Measurements from ENCODE around the gene CASZ1. TPM values are rescaled to one million over a fixed set of nuclear protein-coding genes. Genes with fewer than 3 reads are reported as not detected.

CASZ1 gene
- total and polyA plus RNA-seq, 10 of the 15 experiments (the other 5 are each of a cell fraction or from before 2014, with no cell fraction given): 0.52 to 9.8 (median 3.7) TPM

DNA sequence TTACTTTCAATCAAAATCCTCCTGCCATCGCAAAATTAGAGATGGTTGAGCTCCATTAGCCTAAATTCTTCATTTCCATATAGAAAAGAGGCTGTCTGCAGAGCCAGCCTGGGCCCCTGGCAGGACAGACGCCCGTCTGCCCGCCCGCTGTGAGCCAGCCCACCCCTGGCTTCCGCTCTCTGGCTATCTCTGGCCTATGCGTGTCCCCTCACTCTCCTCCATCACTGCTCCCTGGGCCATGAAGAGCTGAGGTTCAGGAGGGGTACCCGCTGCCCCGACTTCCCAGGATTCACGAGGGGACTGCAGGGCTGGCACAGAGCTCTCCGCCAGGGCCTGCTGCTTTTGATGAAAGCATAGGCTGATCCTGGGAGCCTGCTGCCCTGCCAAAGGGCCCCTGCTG is 117.6 kb downstream of the CASZ1 start:
- ATAC-seq (no peak), FAIRE-seq (no peak), DNase-seq (ENCODE audit: low read depth, low spot score) (no peak)
- Histone ChIP-seq H3K79me2 (ENCODE audit: control insufficient read depth, insufficient read depth, low read length) (no peaks in the 10 kb centered on the region), H3K9me3 (replicated peaks; ENCODE audit: control insufficient read depth, insufficient read depth, low read length) (no peaks in the 10 kb centered on the region), H3K4me1 (ENCODE audit: control insufficient read depth, insufficient read depth, low read length) (no peaks in the 10 kb centered on the region), H3K27me3 (replicated peaks in 1 of 2; ENCODE audit: control insufficient read depth in 2 of 2, insufficient read depth in 2 of 2, low read length in 1 of 2) (no peaks in the 10 kb centered on the region), H3K36me3 (ENCODE audit: control insufficient read depth in 2 of 2, insufficient read depth in 2 of 2, low read length in 1 of 2) (no peaks in the 10 kb centered on the region; a peak in 1 of 4 replicates), H4K20me1 (ENCODE audit: control insufficient read depth, insufficient read depth) (peaks cover 2% of the 10 kb centered on the region; the same call in 1 of the 2 replicates), H3K27ac (ENCODE audit: control insufficient read depth, insufficient read depth) (no peak overlapping the region), H3K9ac (ENCODE audit: control insufficient read depth, insufficient read depth, low read length) (no peak overlapping the region), H3K4me3 (no peak overlapping the region), H3K4me2 (ENCODE audit: control insufficient read depth, insufficient read depth) (no peak overlapping the region), H2AFZ (ENCODE audit: control insufficient read depth, low read depth, low read length) (no peak overlapping the region)
- WGBS (ENCODE audit: insufficient coverage, insufficient replicate concordance, low lambda C conversion rate, missing lambda C conversion rate): 89% methylated on average over 11 of the region's 11 CpGs
- intact Hi-C loops (cut with micrococcal nuclease; ENCODE audit: unreplicated experiment): no loop called here
- ChIA-PET CTCF (interaction anchor here (1.1 kb wide), 1 partner anchor 11 kb away, joined by 4 read pairs; no protein-coding TSS in a partner anchor), SMC1A (ENCODE audit: uncharacterized antibody, unreplicated experiment) (no interaction called here), RAD21 (ENCODE audit: unreplicated experiment) (no interaction called here), POLR2A (interaction anchor here (0.6 kb wide), 1 partner anchor 307 kb away, joined by 3 read pairs; no protein-coding TSS in a partner anchor)
- in situ Hi-C loops (cut with MboI): no loop called here
- no TSS peak for BruUV-seq (replicated peaks)
- TF ChIP-seq CHD2 (IDR thresholded peaks at IDR 0.05; ENCODE audit: borderline replicate concordance, low read depth, low read length): no peak
- TF ChIP-seq SIN3A (IDR thresholded peaks at IDR 0.05; ENCODE audit: low read depth, low read length): no peak
- TF ChIP-seq PAX5 (IDR thresholded peaks at IDR 0.05; ENCODE audit: borderline replicate concordance, low read depth, low read length): no peak
- TF ChIP-seq, protein P1, sequence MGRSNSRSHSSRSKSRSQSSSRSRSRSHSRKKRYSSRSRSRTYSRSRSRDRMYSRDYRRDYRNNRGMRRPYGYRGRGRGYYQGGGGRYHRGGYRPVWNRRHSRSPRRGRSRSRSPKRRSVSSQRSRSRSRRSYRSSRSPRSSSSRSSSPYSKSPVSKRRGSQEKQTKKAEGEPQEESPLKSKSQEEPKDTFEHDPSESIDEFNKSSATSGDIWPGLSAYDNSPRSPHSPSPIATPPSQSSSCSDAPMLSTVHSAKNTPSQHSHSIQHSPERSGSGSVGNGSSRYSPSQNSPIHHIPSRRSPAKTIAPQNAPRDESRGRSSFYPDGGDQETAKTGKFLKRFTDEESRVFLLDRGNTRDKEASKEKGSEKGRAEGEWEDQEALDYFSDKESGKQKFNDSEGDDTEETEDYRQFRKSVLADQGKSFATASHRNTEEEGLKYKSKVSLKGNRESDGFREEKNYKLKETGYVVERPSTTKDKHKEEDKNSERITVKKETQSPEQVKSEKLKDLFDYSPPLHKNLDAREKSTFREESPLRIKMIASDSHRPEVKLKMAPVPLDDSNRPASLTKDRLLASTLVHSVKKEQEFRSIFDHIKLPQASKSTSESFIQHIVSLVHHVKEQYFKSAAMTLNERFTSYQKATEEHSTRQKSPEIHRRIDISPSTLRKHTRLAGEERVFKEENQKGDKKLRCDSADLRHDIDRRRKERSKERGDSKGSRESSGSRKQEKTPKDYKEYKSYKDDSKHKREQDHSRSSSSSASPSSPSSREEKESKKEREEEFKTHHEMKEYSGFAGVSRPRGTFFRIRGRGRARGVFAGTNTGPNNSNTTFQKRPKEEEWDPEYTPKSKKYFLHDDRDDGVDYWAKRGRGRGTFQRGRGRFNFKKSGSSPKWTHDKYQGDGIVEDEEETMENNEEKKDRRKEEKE (IDR thresholded peaks at IDR 0.05): no peak
- no peak for TF ChIP-seq DPF2 (IDR thresholded peaks at IDR 0.05)
- no peak for TF ChIP-seq YY1 (IDR thresholded peaks at IDR 0.05; ENCODE audit: low read depth, low read length)
- TF ChIP-seq, protein P2, sequence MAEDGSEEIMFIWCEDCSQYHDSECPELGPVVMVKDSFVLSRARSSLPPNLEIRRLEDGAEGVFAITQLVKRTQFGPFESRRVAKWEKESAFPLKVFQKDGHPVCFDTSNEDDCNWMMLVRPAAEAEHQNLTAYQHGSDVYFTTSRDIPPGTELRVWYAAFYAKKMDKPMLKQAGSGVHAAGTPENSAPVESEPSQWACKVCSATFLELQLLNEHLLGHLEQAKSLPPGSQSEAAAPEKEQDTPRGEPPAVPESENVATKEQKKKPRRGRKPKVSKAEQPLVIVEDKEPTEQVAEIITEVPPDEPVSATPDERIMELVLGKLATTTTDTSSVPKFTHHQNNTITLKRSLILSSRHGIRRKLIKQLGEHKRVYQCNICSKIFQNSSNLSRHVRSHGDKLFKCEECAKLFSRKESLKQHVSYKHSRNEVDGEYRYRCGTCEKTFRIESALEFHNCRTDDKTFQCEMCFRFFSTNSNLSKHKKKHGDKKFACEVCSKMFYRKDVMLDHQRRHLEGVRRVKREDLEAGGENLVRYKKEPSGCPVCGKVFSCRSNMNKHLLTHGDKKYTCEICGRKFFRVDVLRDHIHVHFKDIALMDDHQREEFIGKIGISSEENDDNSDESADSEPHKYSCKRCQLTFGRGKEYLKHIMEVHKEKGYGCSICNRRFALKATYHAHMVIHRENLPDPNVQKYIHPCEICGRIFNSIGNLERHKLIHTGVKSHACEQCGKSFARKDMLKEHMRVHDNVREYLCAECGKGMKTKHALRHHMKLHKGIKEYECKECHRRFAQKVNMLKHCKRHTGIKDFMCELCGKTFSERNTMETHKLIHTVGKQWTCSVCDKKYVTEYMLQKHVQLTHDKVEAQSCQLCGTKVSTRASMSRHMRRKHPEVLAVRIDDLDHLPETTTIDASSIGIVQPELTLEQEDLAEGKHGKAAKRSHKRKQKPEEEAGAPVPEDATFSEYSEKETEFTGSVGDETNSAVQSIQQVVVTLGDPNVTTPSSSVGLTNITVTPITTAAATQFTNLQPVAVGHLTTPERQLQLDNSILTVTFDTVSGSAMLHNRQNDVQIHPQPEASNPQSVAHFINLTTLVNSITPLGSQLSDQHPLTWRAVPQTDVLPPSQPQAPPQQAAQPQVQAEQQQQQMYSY (CRISPR knock-in tag; IDR thresholded peaks at IDR 0.05): no peak
- TF ChIP-seq ZNF384 (IDR thresholded peaks at IDR 0.05; ENCODE audit: borderline replicate concordance, low read depth, low read length): no peak
- TF ChIP-seq NFYA (IDR thresholded peaks at IDR 0.05; ENCODE audit: borderline replicate concordance, low read depth, low read length): no peak
- TF ChIP-seq, protein P3, sequence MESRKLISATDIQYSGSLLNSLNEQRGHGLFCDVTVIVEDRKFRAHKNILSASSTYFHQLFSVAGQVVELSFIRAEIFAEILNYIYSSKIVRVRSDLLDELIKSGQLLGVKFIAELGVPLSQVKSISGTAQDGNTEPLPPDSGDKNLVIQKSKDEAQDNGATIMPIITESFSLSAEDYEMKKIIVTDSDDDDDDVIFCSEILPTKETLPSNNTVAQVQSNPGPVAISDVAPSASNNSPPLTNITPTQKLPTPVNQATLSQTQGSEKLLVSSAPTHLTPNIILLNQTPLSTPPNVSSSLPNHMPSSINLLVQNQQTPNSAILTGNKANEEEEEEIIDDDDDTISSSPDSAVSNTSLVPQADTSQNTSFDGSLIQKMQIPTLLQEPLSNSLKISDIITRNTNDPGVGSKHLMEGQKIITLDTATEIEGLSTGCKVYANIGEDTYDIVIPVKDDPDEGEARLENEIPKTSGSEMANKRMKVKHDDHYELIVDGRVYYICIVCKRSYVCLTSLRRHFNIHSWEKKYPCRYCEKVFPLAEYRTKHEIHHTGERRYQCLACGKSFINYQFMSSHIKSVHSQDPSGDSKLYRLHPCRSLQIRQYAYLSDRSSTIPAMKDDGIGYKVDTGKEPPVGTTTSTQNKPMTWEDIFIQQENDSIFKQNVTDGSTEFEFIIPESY (IDR thresholded peaks at IDR 0.05): no peak
